OCI-LY1 (cell line): ENCODE measurements around the gene AMMECR1L.
A peak's percentile ranks its signal among the peaks of the same experiment; 100 is the strongest.
"Not testable (repeated sequence)": the region's sequence is repeated elsewhere in the genome, so short reads cannot be mapped to it uniquely, and the experiment has no call there.

Source experiments
- H2AFZ ChIP-seq: fragments of 200-600 bp; sonication (generic), shearing (Covaris generic); 2 replicates; pipeline ENCODE4 v1.6.0; 2014; ENCODE audit warnings: antibody characterized with exemption, mild to moderate bottlenecking, low read length
- H3F3A ChIP-seq: fragments of 200-600 bp; sonication (generic), shearing (Covaris generic); 2 replicates; pipeline ENCODE4 v1.6.0; 2014; ENCODE audit warnings: mild to moderate bottlenecking, antibody characterized with exemption, low read length, moderate library complexity; ENCODE audit not compliant: insufficient read depth
- H3K27ac ChIP-seq: fragments of 200-600 bp; sonication (generic); 2 replicates; pipeline ENCODE4 v1.5.1; 2014; ENCODE audit warnings: low read length, mixed run types, mild to moderate bottlenecking, low read depth; ENCODE audit not compliant: poor library complexity, severe bottlenecking
- H3K27me3 ChIP-seq: fragments of 200-600 bp; sonication (generic); 2 replicates; pipeline ENCODE4 v1.6.0; 2014; ENCODE audit warnings: antibody characterized with exemption, mild to moderate bottlenecking, low read length, moderate library complexity; ENCODE audit not compliant: insufficient read depth
- H3K36me3 ChIP-seq: fragments of 200-600 bp; sonication (generic); 2 replicates; pipeline ENCODE4 v1.6.1; 2014; ENCODE audit warnings: mild to moderate bottlenecking, antibody characterized with exemption, low read length, moderate library complexity, mixed read lengths; ENCODE audit not compliant: insufficient read depth
- H3K4me1 ChIP-seq: fragments of 200-600 bp; sonication (generic); 2 replicates; pipeline ENCODE4 v1.5.1; 2014; ENCODE audit warnings: mild to moderate bottlenecking, low read length, moderate library complexity; ENCODE audit not compliant: insufficient read depth, severe bottlenecking
- H3K4me2 ChIP-seq: fragments of 200-600 bp; sonication (generic), shearing (Covaris generic); 2 replicates; pipeline ENCODE4 v1.6.1; 2014; ENCODE audit warnings: low read length
- H3K4me3 ChIP-seq: fragments of 200-600 bp; sonication (generic); 2 replicates; pipeline ENCODE4 v1.5.1; 2014; ENCODE audit warnings: low read length, low read depth, mild to moderate bottlenecking, mixed read lengths; ENCODE audit not compliant: poor library complexity, severe bottlenecking
- H3K79me2 ChIP-seq: fragments of 200-600 bp; shearing (Covaris generic); 2 replicates; pipeline ENCODE4 v1.6.1; 2016; ENCODE audit warnings: mixed run types, low read length, mixed read lengths; ENCODE audit not compliant: insufficient read depth
- H3K9ac ChIP-seq: fragments of 200-600 bp; sonication (generic), shearing (Covaris generic); 2 replicates; pipeline ENCODE4 v1.6.1; 2014; ENCODE audit warnings: mild to moderate bottlenecking, low read length, mixed read lengths
- H3K9me2 ChIP-seq: fragments of 200-600 bp; sonication (generic), shearing (Covaris generic); 2 replicates; pipeline ENCODE4 v1.6.1; 2014; ENCODE audit warnings: low read depth, mild to moderate bottlenecking, low read length, mixed read lengths
- H3K9me3 ChIP-seq: fragments of 200-600 bp; shearing (Covaris generic); 2 replicates; pipeline ENCODE4 v1.6.1; 2014; ENCODE audit warnings: low read length, mixed read lengths
- H4K20me1 ChIP-seq: fragments of 200-600 bp; sonication (generic), shearing (Covaris generic); 2 replicates; pipeline ENCODE4 v1.6.0; 2016; ENCODE audit warnings: mild to moderate bottlenecking, low read length; ENCODE audit not compliant: insufficient read depth
- EZH2 ChIP-seq: fragments of 200-600 bp; sonication (generic), shearing (Covaris generic); IDR thresholded peaks from 2 replicates; pipeline ENCODE4 v1.8.0; 2017; ENCODE audit warnings: borderline replicate concordance, mixed run types, mild to moderate bottlenecking, antibody characterized with exemption, low read length, moderate library complexity, mixed read lengths
- TF ChIP-seq, protein P1 (sequence below): fragments of 200-600 bp; sonication (generic), shearing (Covaris generic); IDR thresholded peaks from 2 replicates; pipeline ENCODE4 v1.5.1; 2017; ENCODE audit warnings: mild to moderate bottlenecking, antibody characterized with exemption, low read length, moderate library complexity, mixed read lengths

AMMECR1L gene

DNA sequence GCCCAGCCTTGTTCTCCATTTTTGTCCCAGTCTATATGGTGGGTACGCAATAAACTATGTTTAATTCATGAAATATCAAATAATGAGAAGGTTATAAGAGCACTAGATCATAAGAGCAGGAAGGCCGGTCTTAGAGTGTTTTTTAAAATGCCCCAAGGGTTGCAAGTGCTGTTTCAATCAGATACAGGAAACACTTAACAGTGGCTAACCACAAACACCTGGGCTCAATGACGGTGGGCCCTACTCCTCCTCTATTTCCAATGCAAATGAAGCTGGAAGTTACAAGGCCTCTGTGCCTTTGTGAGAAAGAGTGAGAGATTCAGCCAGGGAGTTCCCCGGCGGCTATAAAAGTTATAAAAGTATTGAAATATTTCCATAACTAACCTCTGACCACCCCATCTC lies 55.9 kb downstream of the AMMECR1L start:
- H3K79me2 ChIP-seq, result no peaks in the 10 kb centered on the region
- no peaks in the 10 kb centered on the region; the same call in 1 of the 2 replicates for H3F3A ChIP-seq
- peak overlapping the region; percentile 29 for H3K4me3 ChIP-seq
- peak overlapping the region; percentile 62 for H3K4me2 ChIP-seq
- TF ChIP-seq, protein P1, sequence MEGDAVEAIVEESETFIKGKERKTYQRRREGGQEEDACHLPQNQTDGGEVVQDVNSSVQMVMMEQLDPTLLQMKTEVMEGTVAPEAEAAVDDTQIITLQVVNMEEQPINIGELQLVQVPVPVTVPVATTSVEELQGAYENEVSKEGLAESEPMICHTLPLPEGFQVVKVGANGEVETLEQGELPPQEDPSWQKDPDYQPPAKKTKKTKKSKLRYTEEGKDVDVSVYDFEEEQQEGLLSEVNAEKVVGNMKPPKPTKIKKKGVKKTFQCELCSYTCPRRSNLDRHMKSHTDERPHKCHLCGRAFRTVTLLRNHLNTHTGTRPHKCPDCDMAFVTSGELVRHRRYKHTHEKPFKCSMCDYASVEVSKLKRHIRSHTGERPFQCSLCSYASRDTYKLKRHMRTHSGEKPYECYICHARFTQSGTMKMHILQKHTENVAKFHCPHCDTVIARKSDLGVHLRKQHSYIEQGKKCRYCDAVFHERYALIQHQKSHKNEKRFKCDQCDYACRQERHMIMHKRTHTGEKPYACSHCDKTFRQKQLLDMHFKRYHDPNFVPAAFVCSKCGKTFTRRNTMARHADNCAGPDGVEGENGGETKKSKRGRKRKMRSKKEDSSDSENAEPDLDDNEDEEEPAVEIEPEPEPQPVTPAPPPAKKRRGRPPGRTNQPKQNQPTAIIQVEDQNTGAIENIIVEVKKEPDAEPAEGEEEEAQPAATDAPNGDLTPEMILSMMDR, result no peak
- TF ChIP-seq EZH2, result no peak
- H2AFZ ChIP-seq, result no peak overlapping the region
- H4K20me1 ChIP-seq, result no peaks in the 10 kb centered on the region
- H3K27ac ChIP-seq, result peak overlapping the region; percentile 99
- H3K9ac ChIP-seq, result peak overlapping the region; percentile 62
- H3K9me2 ChIP-seq, result no peaks in the 10 kb centered on the region
- H3K9me3 ChIP-seq, result peaks cover 9% of the 10 kb centered on the region; the same call in 1 of the 2 replicates
- H3K36me3 ChIP-seq, result peaks cover 11% of the 10 kb centered on the region; the same call in 1 of the 2 replicates
- peaks cover 53% of the 10 kb centered on the region for H3K4me1 ChIP-seq
- H3K27me3 ChIP-seq, result no peaks in the 10 kb centered on the region

DNA sequence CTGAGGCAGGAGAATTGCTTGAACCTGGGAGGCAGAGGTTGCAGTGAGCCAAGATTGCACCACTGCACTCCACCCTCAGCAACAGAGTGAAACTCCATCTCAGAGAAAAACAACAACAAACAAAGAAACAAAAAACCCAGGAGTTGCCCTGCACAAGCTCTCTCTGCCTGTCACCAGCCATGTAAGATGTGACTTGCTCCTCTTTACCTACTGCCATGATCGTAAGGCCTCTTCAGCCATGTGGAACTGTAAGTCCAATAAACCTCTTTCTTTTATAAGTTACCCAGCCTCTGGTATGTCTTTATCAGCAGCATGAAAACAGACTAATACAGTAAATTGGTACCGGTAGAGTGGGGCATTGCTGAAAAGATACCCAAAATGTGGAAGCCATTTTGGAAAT lies 59.0 kb downstream of the AMMECR1L start:
- H3K27ac ChIP-seq, H4K20me1 ChIP-seq, H3K27me3 ChIP-seq, H3K4me3 ChIP-seq, H3K9ac ChIP-seq, H3F3A ChIP-seq, H3K4me2 ChIP-seq, H3K9me3 ChIP-seq, H2AFZ ChIP-seq, H3K9me2 ChIP-seq, H3K79me2 ChIP-seq: not testable (repeated sequence)
- H3K4me1 ChIP-seq, result peaks cover 32% of the 10 kb centered on the region
- peaks cover 11% of the 10 kb centered on the region; the same call in 1 of the 2 replicates for H3K36me3 ChIP-seq

DNA sequence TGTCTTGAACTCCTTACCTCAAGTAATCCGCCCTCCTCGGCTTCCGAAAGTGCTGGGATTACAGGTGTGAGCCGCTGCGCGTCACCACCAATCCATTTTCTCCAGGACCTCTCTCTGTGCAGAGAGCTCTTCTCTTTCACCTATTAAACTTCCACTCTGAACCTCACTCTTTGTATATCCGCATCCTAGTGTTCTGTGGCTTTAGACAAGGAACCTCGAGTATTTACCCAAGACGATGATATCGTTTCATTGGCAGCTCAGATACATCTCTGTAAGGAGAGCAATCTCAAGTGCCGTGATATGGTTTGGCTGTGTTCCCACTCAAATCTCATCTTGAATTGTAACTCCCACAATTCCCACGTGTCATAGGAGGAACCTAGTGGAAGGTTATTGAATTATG lies 59.7 kb downstream of the AMMECR1L start:
- Histone ChIP-seq H3F3A (no peaks in the 10 kb centered on the region), H3K9me3 (peaks cover 12% of the 10 kb centered on the region), H3K4me2 (no peak overlapping the region), H2AFZ (no peak overlapping the region), H3K27me3 (no peaks in the 10 kb centered on the region), H3K9me2 (no peaks in the 10 kb centered on the region), H3K9ac (no peak overlapping the region), H3K4me1 (peaks cover 26% of the 10 kb centered on the region), H3K4me3 (no peak overlapping the region), H4K20me1 (no peaks in the 10 kb centered on the region), H3K36me3 (peaks cover 11% of the 10 kb centered on the region; the same call in 1 of the 2 replicates), H3K27ac (no peak overlapping the region), H3K79me2 (no peaks in the 10 kb centered on the region)
- TF ChIP-seq, protein P1, result no peak
- no peak for TF ChIP-seq EZH2

DNA sequence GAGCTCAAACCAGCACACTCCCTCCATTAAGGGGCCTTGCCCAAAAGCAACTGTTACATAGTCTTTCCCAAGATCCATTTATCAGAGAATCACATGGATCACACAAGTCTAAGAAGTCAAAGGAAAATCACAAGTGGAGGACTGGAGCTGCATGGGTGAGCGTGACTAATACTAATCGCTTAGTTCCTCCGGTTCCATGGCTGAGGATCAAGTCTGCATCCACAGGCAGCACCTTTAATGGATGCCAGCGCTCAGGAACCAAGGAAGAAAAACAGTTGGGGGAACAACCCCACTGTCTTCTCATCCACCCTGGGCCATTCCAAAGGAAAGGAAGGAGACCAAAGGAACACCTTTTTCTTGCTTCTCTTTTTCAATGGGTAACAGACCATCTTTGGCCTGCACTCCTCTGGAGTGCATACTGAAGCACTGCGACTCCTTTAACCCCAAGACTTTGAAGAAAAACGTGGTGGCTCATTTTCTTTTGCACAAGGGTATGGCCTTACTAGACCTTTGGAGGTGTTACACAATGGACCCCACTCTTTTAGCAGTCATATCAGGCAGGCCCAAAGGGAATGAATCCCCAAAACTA lies 65.6 kb downstream of the AMMECR1L start:
- no peak overlapping the region for H3K27ac ChIP-seq
- no peaks in the 10 kb centered on the region for H3K9me2 ChIP-seq
- H2AFZ ChIP-seq, result no peak overlapping the region
- H3F3A ChIP-seq, result no peaks in the 10 kb centered on the region
- peaks cover 27% of the 10 kb centered on the region for H3K9me3 ChIP-seq
- H3K9ac ChIP-seq, result no peak overlapping the region
- H3K36me3 ChIP-seq, result no peaks in the 10 kb centered on the region; the same call in 1 of the 2 replicates
- H3K4me3 ChIP-seq, result no peak overlapping the region
- no peaks in the 10 kb centered on the region for H3K27me3 ChIP-seq
- H3K4me1 ChIP-seq, result no peaks in the 10 kb centered on the region
- H3K79me2 ChIP-seq, result no peaks in the 10 kb centered on the region
- no peak overlapping the region for H3K4me2 ChIP-seq
- TF ChIP-seq, protein P1, result no peak
- TF ChIP-seq EZH2, result no peak
- H4K20me1 ChIP-seq, result no peaks in the 10 kb centered on the region
